Measurements from ENCODE around the gene CCDC142. TPM values are rescaled to one million over a fixed set of nuclear protein-coding genes. Genes with fewer than 3 reads are reported as not detected.

CCDC142 gene, protein sequence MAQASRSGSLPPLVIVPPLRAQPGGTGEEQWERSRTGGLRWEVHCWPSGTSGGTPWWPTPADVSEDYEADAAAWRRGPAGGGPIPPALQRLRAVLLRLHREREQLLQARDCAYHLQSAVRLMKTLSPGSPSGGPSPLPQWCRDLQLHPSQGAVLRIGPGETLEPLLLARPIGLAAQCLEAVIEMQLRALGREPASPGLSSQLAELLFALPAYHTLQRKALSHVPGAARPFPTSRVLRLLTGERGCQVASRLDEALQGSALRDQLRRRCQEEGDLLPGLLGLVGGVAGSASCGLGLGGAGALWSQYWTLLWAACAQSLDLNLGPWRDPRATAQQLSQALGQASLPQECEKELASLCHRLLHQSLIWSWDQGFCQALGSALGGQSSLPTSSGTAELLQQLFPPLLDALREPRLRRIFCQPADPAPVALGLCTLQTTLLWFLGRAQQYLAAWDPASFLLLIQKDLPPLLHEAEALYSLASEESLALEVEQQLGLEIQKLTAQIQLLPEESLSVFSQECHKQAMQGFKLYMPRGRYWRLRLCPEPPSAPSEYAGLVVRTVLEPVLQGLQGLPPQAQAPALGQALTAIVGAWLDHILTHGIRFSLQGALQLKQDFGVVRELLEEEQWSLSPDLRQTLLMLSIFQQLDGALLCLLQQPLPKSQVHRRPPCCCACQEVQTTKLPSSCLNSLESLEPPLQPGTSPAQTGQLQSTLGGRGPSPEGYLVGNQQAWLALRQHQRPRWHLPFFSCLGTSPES
- 10 to 100 TPM in 3 of 4 donors, 1 to 10 TPM in 1; 7.4 to 31.6 (median 27.3) TPM for total RNA-seq

- ATAC-seq (ENCODE audit: low FRiP score) (peak; percentile 98), DNase-seq (ENCODE audit: low spot score) (peak; percentile 93)
- TF ChIP-seq CTCF (IDR thresholded peaks at IDR 0.05): no peak
These were observed at the start of gene CCDC142, which contains the start of gene TTC31 for GRCh38 chr2:74482801-74483674. CCDC142 (minus strand) TSS chr2:74482998; CDS start chr2:74482837, 161 bp downstream. TTC31 (plus strand) TSS chr2:74483081; CDS start chr2:74483096, 15 bp downstream.

GRCh38 chr2:74532222-74532621 is 49.4 kb upstream of the CCDC142 start:
- no peak for TF ChIP-seq CTCF (IDR thresholded peaks at IDR 0.05)
- no peak for DNase-seq (ENCODE audit: low spot score)
- no peak for ATAC-seq (ENCODE audit: low FRiP score)

DNA sequence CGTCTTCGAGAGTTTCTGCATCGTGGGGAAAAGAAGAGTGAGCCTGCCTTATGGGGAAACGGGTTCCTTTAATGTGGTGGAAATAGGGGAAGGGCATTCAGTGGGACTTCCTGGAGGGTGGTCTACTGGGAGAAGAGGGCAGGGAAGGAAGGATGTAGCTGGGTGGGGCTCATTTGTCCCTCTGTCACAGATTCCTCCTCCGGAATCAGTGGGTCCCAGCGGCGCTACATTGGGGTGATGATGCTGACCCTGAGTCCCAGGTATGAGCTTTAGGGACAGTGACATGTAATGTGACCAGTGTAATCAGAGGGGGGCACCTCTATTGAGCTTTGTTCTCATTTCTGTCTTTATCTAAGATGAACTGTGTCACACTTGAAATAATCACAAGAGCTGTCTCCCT is 48.9 kb upstream of the CCDC142 start:
- peak; percentile 20 for DNase-seq (ENCODE audit: low spot score)
- TF ChIP-seq CTCF (IDR thresholded peaks at IDR 0.05): no peak
- no peak for ATAC-seq (ENCODE audit: low FRiP score)

- peak; percentile 25 for ATAC-seq (ENCODE audit: low FRiP score)
- DNase-seq (ENCODE audit: low spot score): peak; percentile 30
- no peak for TF ChIP-seq CTCF (IDR thresholded peaks at IDR 0.05)
These were observed 47.7 kb upstream of the CCDC142 start for GRCh38 chr2:74530239-74531187.

DNA sequence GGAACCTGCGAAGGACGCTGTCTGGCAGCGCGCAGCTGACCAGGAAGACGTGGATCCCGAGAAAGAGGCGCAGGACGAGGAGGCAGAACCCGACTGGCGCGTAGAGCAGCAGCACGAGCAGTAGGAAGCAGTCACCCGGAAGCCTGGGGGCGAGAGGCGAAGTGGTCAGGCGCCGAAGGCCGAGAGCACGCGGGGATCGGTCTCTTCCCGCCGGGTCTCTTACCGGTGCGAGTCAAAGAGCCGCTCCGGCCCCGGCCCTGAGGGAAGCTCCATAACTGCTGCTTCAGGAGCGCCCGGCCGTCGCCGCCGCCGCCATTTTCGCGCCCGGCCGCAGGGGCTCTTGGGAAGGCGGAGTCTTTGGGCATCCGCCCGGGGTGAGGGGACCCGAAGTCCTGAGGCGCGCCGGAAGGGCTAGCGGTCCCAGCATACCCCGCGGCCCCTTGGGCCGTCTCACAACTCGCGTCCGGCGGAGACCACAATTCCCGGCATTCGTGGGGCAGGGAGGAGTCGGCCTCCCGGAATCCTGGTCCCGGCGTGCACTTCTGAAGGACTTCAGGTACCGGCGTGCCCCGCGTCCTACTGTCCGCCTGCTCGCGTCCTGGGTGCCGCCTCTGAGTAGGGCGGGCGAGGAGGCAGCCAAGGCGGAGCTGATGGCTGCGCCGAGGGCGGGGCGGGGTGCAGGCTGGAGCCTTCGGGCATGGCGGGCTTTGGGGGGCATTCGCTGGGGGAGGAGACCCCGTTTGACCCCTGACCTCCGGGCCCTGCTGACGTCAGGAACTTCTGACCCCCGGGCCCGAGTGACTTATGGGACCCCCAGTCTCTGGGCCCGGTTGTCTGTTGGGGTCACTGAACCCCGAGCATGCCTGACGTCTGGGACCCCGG is 46.8 kb upstream of the CCDC142 start, which contains the start of the genes AUP1 and HTRA2:
AUP1 (minus strand) TSS at position 350 of the 882 bp plus-strand sequence; CDS start at position 273, 77 bp downstream.
HTRA2 (plus strand) TSS at position 577 of the 882 bp plus-strand sequence; CDS start at position 651, 74 bp downstream.
- ATAC-seq (ENCODE audit: low FRiP score) (peak; percentile 98), DNase-seq (ENCODE audit: low spot score) (peak; percentile 73)
- TF ChIP-seq CTCF (IDR thresholded peaks at IDR 0.05): no peak

All from omental fat pad (tissue), 4 donors.